Breast epithelium (tissue), 4 donors: ENCODE results near the gene DELE1. TPM values are rescaled to one million over a fixed set of nuclear protein-coding genes. Genes with fewer than 3 reads are reported as not detected.

Experiments used
- DNase-seq, 2 donors: peaks; one replicate each; pipeline ENCODE4 v3.0.0-alpha.2; 2019; ENCODE audit warnings: low spot score in 2 of 2
- H3K27ac ChIP-seq, 2 donors: fragments of 200-600 bp; sonication (generic) in 1 of 2; one replicate each; pipeline ENCODE4 v1.5.1; 2016 to 2019; ENCODE audit warnings: mild to moderate bottlenecking in 1 of 2
- H3K27me3 ChIP-seq, 2 donors: fragments of 200-600 bp; sonication (generic) in 1 of 2; one replicate each; pipeline versions ENCODE4 v1.5.1 to v1.6.0; 2017 to 2019; ENCODE audit warnings: control low read depth in 1 of 2, mild to moderate bottlenecking in 1 of 2
- H3K36me3 ChIP-seq: fragments of 200-600 bp; one replicate; pipeline ENCODE4 v1.5.1; 2019
- H3K4me1 ChIP-seq, 2 donors: fragments of 200-600 bp; sonication (generic); one replicate each; pipeline ENCODE4 v1.5.1; 2016 to 2019; ENCODE audit warnings: control low read depth in 1 of 2
- H3K4me3 ChIP-seq, 3 donors: fragments of 200-600 bp; sonication (generic); 1 replicate in 2 of 3; 2 replicates in 1 of 3; pipeline ENCODE4 v1.5.1; 2016 to 2019; ENCODE audit warnings: mild to moderate bottlenecking in 3 of 3, moderate library complexity in 2 of 3
- H3K9me3 ChIP-seq, 2 donors: fragments of 200-600 bp; sonication (generic) in 1 of 2; one replicate each; pipeline ENCODE4 v1.5.1; 2016 to 2019; ENCODE audit warnings: control low read depth in 1 of 2
- CTCF ChIP-seq, 3 donors: fragments of 450-650 bp; IDR thresholded peaks; one replicate each; pipeline ENCODE4 v1.5.1; 2016 to 2017; ENCODE audit warnings: antibody characterized with exemption in 3 of 3, mild to moderate bottlenecking in 3 of 3, moderate library complexity in 3 of 3
- POLR2A ChIP-seq: fragments of 450-650 bp; IDR thresholded peaks from one replicate; pipeline ENCODE4 v1.6.1; 2016; ENCODE audit warnings: antibody characterized with exemption, mild to moderate bottlenecking, moderate library complexity
- POLR2AphosphoS5 ChIP-seq, 3 donors: sonication (generic); formaldehyde crosslinking; IDR thresholded peaks; one replicate each; pipeline ENCODE4 v1.6.1; 2017; ENCODE audit warnings: antibody characterized with exemption in 3 of 3
- intact Hi-C: fragments of 100-400 bp; cut with DNase I; formaldehyde crosslinking; loops from one replicate; pipeline ENCODE4 v1.15.1; 2023; ENCODE audit warnings: low total_unique reads
- total RNA-seq, 3 donors: library from RNA; depleted of rRNA; stranded (reverse); fragments of >200 nt; gene quantifications; one replicate each; pipeline ENCODE4 v1.1.0, GENCODE V29; 2016

DELE1 gene, protein sequence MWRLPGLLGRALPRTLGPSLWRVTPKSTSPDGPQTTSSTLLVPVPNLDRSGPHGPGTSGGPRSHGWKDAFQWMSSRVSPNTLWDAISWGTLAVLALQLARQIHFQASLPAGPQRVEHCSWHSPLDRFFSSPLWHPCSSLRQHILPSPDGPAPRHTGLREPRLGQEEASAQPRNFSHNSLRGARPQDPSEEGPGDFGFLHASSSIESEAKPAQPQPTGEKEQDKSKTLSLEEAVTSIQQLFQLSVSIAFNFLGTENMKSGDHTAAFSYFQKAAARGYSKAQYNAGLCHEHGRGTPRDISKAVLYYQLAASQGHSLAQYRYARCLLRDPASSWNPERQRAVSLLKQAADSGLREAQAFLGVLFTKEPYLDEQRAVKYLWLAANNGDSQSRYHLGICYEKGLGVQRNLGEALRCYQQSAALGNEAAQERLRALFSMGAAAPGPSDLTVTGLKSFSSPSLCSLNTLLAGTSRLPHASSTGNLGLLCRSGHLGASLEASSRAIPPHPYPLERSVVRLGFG
- total RNA-seq, result 10 to 100 TPM; 74.6 to 95.1 (median 76.7) TPM

GRCh38 chr5:141923448-141924313 lies at the start of gene DELE1:
TSS of gene DELE1 (plus strand) at chr5:141923871. CDS start at chr5:141923942, 71 bp downstream.
- TF ChIP-seq CTCF (IDR thresholded peaks at IDR 0.05) (no peak), POLR2A (peak; percentile 81), POLR2AphosphoS5 (IDR thresholded peaks at IDR 0.05) (peak; percentile 92 to 96 (median 93))
- H3K36me3 ChIP-seq, result no peaks in the 10 kb centered on the region
- no peaks in the 10 kb centered on the region for H3K4me1 ChIP-seq
- intact Hi-C loops, result no loop called here
- peak; percentile 91 to 93 for DNase-seq
- no peaks in the 10 kb centered on the region for H3K9me3 ChIP-seq
- no peaks in the 10 kb centered on the region for H3K27me3 ChIP-seq
- H3K27ac ChIP-seq, result peak within 1 kb of the TSS; percentile 94 to 97
- H3K4me3 ChIP-seq, result peak within 1 kb of the TSS; percentile 64 to 69 (median 67)

GRCh38 chr5:141873933-141874261 lies 49.8 kb upstream of the DELE1 start:
- TF ChIP-seq POLR2AphosphoS5 (IDR thresholded peaks at IDR 0.05) (no peak), POLR2A (no peak), CTCF (IDR thresholded peaks at IDR 0.05) (no peak)
- Histone ChIP-seq H3K9me3 (no peaks in the 10 kb centered on the region), H3K4me1 (peaks cover 9 to 15% of the 10 kb centered on the region in 2 donors), H3K27ac (peak overlapping the region; percentile 91 to 95), H3K27me3 (peaks cover 0 to 3% of the 10 kb centered on the region in 2 donors), H3K4me3 (peak overlapping the region in 2 of 3 donors; percentile 76 to 91), H3K36me3 (no peaks in the 10 kb centered on the region)
- no peak for DNase-seq
- intact Hi-C loops, result no loop called here

DNA sequence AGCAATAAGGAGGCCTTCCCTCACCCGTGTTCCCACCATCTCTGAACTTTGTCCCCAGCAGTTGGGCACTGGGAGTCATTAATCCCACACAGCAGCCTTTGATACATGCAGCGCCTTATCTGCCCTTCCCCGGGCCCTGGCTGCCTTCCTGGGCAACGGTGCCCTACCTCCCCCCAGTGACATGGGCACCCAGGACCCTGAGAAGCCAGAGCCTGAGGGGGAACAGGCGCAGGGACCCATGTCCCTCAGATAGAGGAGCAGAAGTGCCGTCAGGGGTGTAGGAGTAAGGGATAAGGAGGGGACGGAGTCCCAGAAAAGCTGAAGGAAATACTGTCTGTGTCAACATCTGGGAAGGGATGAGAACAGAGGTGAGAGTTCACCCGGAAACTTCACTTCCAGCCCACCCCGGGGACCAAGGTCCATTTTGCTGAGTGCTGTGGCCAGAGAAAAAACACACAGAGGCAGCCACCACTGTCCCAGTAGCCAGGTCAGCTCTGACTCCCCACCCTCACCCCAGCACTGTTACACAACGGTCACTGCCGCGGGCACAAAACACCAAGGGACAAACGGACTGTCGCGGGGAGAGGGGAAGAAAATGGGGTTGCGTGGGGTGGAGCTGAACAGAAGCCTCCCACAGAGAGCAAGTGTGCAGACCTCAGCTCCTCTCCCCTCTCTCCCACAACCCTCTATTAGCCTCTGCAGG lies 49.3 kb upstream of the DELE1 start:
- Histone ChIP-seq H3K4me1 (peaks cover 9 to 21% of the 10 kb centered on the region in 2 donors), H3K27ac (peak overlapping the region; percentile 91 to 95), H3K36me3 (no peaks in the 10 kb centered on the region), H3K4me3 (peak overlapping the region in 2 of 3 donors; percentile 76 to 91), H3K27me3 (peaks cover 0 to 3% of the 10 kb centered on the region in 2 donors), H3K9me3 (no peaks in the 10 kb centered on the region)
- TF ChIP-seq CTCF (IDR thresholded peaks at IDR 0.05) (no peak), POLR2AphosphoS5 (IDR thresholded peaks at IDR 0.05) (no peak), POLR2A (no peak)
- DNase-seq, result peak in 1 of 2 donors; percentile 85
- intact Hi-C loops, result no loop called here

DNA sequence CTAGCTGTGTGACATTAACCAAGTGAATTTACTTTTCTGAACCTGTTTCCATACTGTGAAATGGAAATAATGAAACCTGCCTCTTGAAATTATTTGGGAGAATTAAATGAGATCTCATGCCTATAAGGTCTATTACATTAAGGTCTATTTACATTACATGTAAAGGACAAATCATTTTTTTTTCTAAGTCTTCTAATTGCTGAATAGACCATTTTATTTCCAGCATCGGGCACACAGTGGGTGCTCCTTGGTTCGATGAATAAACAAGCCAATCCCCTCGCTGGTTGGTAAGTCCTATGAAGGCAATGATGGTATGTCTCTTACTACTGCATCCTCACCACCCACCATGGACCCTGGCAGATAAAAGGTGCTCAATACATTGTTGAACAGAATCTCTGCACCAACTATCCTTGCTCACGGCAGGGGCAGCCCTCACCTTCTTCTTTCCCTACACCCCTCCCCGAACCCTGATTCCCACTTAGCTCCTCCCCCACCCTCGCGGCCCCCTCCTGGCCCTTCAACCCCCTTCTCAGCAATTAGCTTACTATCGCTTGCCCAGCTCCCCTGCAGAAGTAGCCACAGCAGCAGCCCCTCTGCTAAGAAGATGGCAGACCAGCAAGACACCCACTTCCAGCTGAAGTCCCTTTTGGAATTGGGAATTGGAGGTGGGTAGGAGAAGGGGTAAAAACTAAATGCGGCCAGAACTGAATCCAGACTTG lies 48.5 kb upstream of the DELE1 start:
- Histone ChIP-seq H3K36me3 (no peaks in the 10 kb centered on the region), H3K4me3 (peak overlapping the region; percentile 54 to 91 (median 76)), H3K27me3 (peaks cover 0 to 3% of the 10 kb centered on the region in 2 donors), H3K4me1 (peaks cover 9 to 24% of the 10 kb centered on the region in 2 donors), H3K27ac (peak overlapping the region; percentile 91 to 95), H3K9me3 (no peaks in the 10 kb centered on the region)
- no peak for DNase-seq
- no peak for TF ChIP-seq POLR2A
- no peak for TF ChIP-seq POLR2AphosphoS5 (IDR thresholded peaks at IDR 0.05)
- TF ChIP-seq CTCF (IDR thresholded peaks at IDR 0.05), result no peak
- intact Hi-C loops, result loop anchor here (5.0 kb wide), 1 partner anchor 173 kb away; no protein-coding TSS in a partner anchor
